ENCODE results near the gene TLCD5.

DNA sequence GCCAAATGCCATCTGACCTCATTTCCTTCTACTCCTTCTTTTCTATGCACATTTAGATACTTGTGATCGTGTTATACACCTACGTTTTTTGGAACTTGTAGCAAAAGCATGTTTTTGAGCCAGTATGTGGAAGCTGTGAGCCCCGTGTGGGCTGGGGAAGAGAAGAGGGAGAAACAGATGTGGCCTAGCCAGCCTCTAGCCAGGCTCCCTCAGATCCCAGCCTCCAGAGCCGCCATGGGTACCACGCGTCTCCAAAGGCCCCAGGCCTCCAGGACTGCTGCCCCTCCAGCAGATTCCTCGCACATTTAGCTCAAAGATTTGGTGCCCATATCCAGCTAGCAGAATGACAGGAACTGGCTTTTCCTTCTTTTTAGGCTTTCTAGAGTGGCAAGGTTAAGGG is 17.0 kb upstream of the TLCD5 start:
- TF ChIP-seq CTCF (IDR thresholded peaks at IDR 0.05) (no peak), POLR2AphosphoS5 (IDR thresholded peaks at IDR 0.05) (no peak), POLR2A (IDR thresholded peaks at IDR 0.05) (no peak), EP300 (IDR thresholded peaks at IDR 0.05; ENCODE audit: low read depth) (no peak)
